ENCODE data around the gene ZC3H12C.

The ZC3H12C gene

DNA sequence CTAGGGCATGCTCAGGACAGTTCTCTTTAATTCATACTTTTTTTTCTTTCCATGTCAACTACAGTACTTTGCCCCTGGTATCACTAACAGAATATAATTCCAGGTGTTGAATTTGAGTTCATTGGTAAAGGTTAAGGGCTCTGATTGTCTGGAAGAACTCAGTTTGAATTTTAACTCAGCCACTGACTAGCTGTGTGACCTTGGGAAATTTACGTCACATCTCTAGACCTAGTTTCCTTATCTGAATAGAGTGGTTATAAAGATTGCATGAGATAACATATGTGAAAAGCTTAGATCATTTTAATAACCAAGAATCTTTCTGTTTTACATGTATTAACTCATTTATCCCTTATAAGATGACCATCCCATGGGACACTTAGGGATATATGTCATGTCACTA lies 15.8 kb upstream of the ZC3H12C start:
- no peak for DNase-seq (ENCODE audit: low read depth in 2 of 2)

DNA sequence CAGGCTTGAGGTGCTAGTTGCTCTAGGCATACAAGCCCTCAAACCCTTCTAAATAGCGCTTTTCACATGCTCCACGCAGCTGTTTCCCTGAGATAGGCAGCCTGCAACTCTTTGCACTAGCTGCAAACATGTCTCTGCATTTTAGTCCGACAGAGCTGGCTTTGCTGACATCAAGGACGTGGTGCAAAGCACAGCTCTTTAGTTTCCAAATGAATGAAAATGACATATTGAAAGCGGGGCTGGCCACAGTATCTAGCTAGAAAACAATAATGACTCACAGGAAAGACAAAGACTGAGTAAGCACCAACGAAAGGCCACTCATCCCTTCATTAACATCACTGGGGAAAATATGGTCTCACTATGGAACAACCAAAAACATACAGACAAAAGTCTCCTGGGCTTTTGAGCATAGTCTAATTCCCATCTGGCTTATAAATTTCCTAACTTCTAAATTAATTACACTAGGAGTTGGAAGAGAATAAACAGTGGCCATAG lies 15.3 kb upstream of the ZC3H12C start:
- DNase-seq (ENCODE audit: low read depth in 2 of 2), result peak in 1 of 2 donors; percentile 26

- no peak for DNase-seq (ENCODE audit: low read depth in 2 of 2)
Observed at GRCh38 chr11:110078923-110079544, 14.2 kb upstream of the ZC3H12C start.

GRCh38 chr11:110079726-110080125 lies 13.5 kb upstream of the ZC3H12C start:
- no peak for DNase-seq (ENCODE audit: low read depth in 2 of 2)

DNA sequence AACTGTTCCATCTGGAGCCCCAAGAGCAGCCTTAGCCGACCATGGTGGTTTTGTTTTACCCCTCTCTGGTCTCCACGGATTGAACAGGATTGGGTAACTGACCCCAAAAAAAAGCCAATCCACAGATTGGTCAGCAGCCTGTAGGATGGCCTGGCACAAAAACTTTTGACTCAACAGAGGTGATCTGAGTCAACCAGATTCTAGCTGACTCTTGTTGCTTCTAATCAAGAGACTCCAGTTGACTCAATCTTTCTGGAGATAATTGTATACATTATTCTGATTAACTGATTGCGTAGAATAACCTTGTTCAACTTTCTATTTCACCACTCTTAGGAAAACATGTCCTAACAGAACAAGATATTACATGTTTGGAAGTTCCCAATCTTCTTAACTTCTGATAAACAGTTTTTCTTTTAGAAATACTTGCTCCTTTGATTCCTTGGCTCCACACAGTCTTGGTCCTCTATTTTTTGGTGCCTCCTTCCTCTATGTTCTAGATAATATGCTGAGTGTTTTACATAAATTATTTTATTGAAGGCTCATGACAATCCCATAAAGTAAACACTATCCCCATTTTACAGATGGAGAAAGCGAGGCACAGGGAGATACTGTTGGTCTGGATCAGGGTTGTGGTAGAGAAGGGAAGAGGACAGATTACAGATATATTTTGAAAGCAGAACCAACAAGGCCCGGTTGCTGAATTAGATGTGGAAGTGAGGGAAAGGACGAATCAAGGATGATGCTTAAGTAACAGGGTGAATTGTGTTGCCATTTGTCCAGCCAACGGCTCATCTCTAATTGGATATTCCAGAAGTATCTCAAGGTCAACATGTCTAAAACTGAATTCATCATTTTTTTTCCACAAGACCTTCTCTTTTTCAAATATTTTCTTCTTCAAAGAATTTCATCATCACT lies 11.5 kb upstream of the ZC3H12C start:
- no peak for DNase-seq (ENCODE audit: low read depth in 2 of 2)

- DNase-seq (ENCODE audit: low read depth in 2 of 2), result no peak
Observed at GRCh38 chr11:110082899-110083298, 10.3 kb upstream of the ZC3H12C start.

GRCh38 chr11:110085255-110085838 lies 7.8 kb upstream of the ZC3H12C start:
- DNase-seq (ENCODE audit: low read depth in 2 of 2), result no peak

DNA sequence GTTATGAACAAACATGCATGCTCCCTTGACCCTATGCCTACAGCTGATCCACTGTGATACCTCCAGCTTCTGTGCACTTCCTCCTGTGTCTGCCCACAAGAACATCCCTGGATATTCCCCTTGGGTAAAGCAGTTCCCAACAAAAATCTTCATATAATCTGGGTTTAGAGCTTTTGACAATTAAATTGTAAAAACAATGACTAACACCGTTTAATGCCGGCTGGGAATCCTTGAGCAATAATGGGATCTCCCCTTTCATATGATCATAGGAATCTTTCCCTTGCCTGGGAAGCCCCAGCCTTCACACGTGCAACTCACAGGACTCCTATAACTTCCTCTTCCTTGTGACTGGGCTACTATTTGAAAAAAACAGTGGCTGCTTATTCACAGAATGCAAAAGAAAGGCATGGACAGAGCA lies 6.3 kb upstream of the ZC3H12C start:
- no peak for DNase-seq (ENCODE audit: low read depth in 2 of 2)

DNA sequence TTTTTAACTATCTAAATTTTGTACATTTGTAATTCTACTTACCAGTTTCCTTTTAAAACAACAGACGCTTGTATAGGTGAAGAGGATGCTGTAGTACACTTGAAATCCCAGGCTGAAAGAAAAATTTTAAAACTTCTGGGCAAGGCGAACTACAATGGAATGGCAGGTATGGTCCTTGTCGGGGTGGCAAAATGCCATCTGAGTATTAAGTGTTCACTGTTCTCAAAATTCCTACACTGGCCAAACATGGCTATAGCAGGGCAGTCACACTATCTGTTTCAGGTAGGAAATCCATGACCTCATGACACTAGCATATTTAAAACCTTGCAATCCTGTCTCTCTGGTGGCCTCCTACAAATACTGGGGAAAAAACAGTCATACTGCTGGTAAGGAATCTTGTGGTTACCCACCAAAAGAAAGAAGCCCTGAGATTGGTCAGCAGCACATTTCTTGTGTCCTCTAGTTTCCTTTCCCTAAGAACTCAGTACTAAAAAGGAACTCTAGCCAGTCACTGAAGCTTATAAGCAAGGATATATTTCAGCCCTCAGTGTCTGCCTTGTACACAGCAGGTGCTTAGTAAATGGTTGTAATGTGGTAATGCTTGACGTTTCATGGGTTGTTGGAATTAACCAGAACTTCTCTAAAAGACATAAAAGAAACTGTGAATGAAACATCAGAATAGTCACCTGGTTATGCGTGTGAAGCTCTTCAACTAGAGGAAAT lies 5.2 kb upstream of the ZC3H12C start:
- DNase-seq (ENCODE audit: low read depth in 2 of 2), result no peak

- DNase-seq (ENCODE audit: low read depth in 2 of 2), result no peak
Observed at GRCh38 chr11:110088535-110089344, 4.5 kb upstream of the ZC3H12C start.

DNA sequence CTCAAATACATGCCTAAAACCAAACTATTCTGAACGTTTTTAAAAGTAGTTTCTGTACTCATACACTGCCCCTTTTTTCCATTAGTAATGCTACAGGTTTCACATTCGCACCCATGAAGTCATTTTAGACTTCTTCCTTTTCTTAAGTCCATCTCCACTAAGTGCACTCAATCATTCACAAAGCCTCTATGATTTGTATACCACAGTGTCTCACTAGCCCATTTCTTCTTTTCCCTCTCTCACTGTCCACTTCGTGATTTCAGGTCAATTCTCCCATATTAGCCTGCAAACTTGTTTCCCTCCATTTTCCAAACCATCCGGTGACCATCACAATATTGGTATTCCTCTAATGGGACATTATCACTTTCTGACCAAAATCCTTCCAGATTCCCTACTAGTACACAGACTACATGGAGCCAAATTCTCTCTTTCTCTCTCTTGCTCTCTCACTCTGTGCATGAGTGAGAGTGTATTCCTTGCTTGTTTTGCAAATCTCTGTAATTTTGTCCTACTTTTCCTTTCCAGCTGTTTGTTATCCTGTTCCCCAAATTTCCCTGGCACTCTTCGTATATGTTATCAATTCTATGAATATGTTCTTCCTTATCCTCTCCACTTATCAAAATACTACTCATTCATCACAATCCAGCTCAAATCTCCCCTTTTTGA lies 3.4 kb upstream of the ZC3H12C start:
- no peak for DNase-seq (ENCODE audit: low read depth in 2 of 2)

GRCh38 chr11:110090466-110091026 lies 2.6 kb upstream of the ZC3H12C start:
- no peak for DNase-seq (ENCODE audit: low read depth in 2 of 2)

GRCh38 chr11:110092111-110092514 lies 1.1 kb upstream of the ZC3H12C start:
- DNase-seq (ENCODE audit: low read depth in 2 of 2), result no peak

GRCh38 chr11:110093407-110094297 lies 460 bp downstream of the ZC3H12C start:
- no peak for DNase-seq (ENCODE audit: low read depth in 2 of 2)

- DNase-seq (ENCODE audit: low read depth in 2 of 2), result no peak
Observed at GRCh38 chr11:110094298-110095285, 1.4 kb downstream of the ZC3H12C start.

GRCh38 chr11:110095554-110095953 lies 2.4 kb downstream of the ZC3H12C start:
- DNase-seq (ENCODE audit: low read depth in 2 of 2), result no peak

GRCh38 chr11:110096496-110096895 lies 3.3 kb downstream of the ZC3H12C start:
- no peak for DNase-seq (ENCODE audit: low read depth in 2 of 2)

DNA sequence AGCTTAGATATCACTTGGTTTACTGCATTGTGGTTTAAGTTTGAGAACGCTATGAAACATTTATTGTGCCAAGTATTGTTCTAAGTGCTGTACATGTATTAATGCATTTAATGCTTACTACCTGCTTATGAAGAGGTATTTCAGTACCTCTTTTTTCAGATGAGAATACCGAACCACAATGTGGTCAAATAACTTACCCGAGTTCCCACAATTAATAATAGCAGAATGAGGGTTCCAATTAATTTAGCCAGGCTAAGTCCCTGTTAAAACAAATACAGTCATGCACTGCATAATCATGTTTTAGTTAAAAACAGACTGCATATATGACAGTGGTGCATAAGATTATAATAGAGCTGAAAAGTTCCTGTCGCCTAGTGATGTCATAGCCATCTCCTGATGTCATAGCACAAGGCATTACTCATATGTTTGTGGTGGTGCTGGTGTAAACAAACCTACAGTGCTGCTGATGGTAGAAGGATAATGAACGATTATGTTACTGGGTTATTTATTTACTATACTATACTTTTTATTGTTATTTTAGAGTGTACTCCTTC lies 4.3 kb downstream of the ZC3H12C start:
- DNase-seq (ENCODE audit: low read depth in 2 of 2), result no peak

Data from stimulated activated CD4-positive, alpha-beta T cell treated with anti-CD3 and anti-CD28 coated beads, Interleukin-4, amount 100 ng/mL, for 48 hours (primary cell).